Measurements from ENCODE around the gene MAPKAPK3.

Gene MAPKAPK3

GRCh38 chr3:50587806-50588758 lies 28.9 kb upstream of the MAPKAPK3 start:
- DNase-seq: no peak

- DNase-seq: no peak
Observed at GRCh38 chr3:50588759-50589433, 28.1 kb upstream of the MAPKAPK3 start.

- DNase-seq: no peak
Observed at GRCh38 chr3:50591196-50591741, 25.7 kb upstream of the MAPKAPK3 start.

- no peak for DNase-seq
Observed at GRCh38 chr3:50592568-50592967, 24.4 kb upstream of the MAPKAPK3 start.

- peak; percentile 18 for DNase-seq
Observed at GRCh38 chr3:50594253-50594785, 22.6 kb upstream of the MAPKAPK3 start.

GRCh38 chr3:50599115-50599715 lies 17.7 kb upstream of the MAPKAPK3 start:
- no peak for DNase-seq

GRCh38 chr3:50599716-50600118 lies 17.2 kb upstream of the MAPKAPK3 start:
- no peak for DNase-seq

- DNase-seq: no peak
Observed at GRCh38 chr3:50600141-50600753, 16.7 kb upstream of the MAPKAPK3 start.

- DNase-seq: peak; percentile 16
Observed at GRCh38 chr3:50600841-50601591, 15.9 kb upstream of the MAPKAPK3 start.

- DNase-seq: no peak
Observed at GRCh38 chr3:50602595-50603191, 14.3 kb upstream of the MAPKAPK3 start.

- DNase-seq: no peak
Observed at GRCh38 chr3:50603261-50604109, 13.5 kb upstream of the MAPKAPK3 start.

- DNase-seq: no peak
Observed at GRCh38 chr3:50604110-50604621, 12.8 kb upstream of the MAPKAPK3 start.

GRCh38 chr3:50604628-50605588 lies 12.0 kb upstream of the MAPKAPK3 start:
- DNase-seq: no peak

- no peak for DNase-seq
Observed at GRCh38 chr3:50605901-50606326, 11.0 kb upstream of the MAPKAPK3 start.

- no peak for DNase-seq
Observed at GRCh38 chr3:50606596-50606995, 10.4 kb upstream of the MAPKAPK3 start.

- no peak for DNase-seq
Observed at GRCh38 chr3:50607271-50608091, 9.5 kb upstream of the MAPKAPK3 start.

- no peak for DNase-seq
Observed at GRCh38 chr3:50608278-50608677, 8.7 kb upstream of the MAPKAPK3 start.
